ENCODE results near the gene TMEM25. TPM values are rescaled to one million over a fixed set of nuclear protein-coding genes. Genes with fewer than 3 reads are reported as not detected.
A peak's percentile ranks its signal among the peaks of the same experiment; 100 is the strongest.

TMEM25 gene
- total and polyA plus RNA-seq, 10 donors = 5.2 to 23.8 (median 10.3) TPM

DNA sequence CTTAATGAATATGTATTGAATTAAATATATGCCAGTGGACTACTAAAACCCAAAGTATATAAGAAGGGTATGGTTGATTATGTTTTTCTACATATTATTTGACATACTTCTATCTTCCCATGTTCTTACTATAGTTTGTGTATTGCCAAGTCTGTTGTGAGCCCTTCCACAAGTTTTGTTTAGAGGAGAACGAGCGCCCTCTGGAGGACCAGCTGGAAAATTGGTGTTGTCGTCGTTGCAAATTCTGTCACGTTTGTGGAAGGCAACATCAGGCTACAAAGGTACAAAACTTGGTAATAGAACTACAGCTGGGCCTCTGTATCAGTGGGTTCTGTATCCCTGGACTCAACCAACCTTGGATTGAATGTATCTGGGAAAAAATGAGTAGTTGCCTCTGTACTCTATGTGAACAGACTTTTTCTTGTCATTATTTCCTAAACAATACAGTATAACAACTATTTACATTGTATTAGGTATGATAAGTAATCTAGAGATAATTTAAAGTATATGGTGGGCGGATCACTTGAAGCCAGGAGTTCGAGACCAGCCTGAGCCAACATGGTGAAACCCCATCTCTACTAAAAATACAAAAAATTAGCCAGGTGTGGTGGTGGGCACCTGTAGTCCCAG lies 42.4 kb upstream of the TMEM25 start:
- H3K36me3 ChIP-seq = peaks cover 7 to 99% (median 84%) of the 10 kb centered on the region in 6 donors
- intact Hi-C loops (cut with DNase I; ENCODE audit: low total_unique reads) = loop anchor here (5.0 kb wide), 2 partner anchors 101 to 291 kb away; no protein-coding TSS in a partner anchor
- no peaks in the 10 kb centered on the region for H3K27me3 ChIP-seq (replicated peaks in 1 of 7)
- peaks cover 0 to 9% (median 0%) of the 10 kb centered on the region in 6 donors for H3K4me1 ChIP-seq
- TF ChIP-seq, protein P1, sequence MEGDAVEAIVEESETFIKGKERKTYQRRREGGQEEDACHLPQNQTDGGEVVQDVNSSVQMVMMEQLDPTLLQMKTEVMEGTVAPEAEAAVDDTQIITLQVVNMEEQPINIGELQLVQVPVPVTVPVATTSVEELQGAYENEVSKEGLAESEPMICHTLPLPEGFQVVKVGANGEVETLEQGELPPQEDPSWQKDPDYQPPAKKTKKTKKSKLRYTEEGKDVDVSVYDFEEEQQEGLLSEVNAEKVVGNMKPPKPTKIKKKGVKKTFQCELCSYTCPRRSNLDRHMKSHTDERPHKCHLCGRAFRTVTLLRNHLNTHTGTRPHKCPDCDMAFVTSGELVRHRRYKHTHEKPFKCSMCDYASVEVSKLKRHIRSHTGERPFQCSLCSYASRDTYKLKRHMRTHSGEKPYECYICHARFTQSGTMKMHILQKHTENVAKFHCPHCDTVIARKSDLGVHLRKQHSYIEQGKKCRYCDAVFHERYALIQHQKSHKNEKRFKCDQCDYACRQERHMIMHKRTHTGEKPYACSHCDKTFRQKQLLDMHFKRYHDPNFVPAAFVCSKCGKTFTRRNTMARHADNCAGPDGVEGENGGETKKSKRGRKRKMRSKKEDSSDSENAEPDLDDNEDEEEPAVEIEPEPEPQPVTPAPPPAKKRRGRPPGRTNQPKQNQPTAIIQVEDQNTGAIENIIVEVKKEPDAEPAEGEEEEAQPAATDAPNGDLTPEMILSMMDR (IDR thresholded peaks at IDR 0.05 in 8 of 11, conservative IDR thresholded peaks at IDR 0.05 in 3 of 11) = peak; percentile 50 to 83 (median 78)
- TF ChIP-seq POLR2AphosphoS5 (IDR thresholded peaks at IDR 0.05) (no peak), POLR2A (IDR thresholded peaks at IDR 0.05) (no peak)
- H3K27ac ChIP-seq = no peak overlapping the region
- 26 to 30% (median 28%) methylated on average over 7 of the region's 7 CpGs for WGBS, 5 donors
- no peak overlapping the region for H3K4me3 ChIP-seq
- DNase-seq = peak; percentile 85
- no peaks in the 10 kb centered on the region for H3K9me3 ChIP-seq

DNA sequence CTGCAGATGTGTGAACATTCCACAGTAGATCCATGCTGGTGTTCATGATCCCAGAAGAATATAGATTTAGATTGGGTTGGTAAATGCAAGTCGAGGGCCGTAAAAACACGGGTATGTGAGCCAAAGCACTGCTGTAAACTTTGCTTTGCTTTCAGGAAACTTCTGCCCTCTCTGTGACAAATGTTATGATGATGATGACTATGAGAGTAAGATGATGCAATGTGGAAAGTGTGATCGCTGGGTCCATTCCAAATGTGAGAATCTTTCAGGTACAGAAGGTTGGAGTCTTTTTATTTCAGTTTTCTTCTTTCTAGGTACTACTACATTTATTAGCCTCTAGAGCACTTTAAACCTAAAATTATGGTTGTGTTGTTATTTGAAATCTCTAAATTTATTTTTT lies 40.0 kb upstream of the TMEM25 start:
- 92 to 97% (median 95%) methylated on average over 4 of the region's 4 CpGs for WGBS, 5 donors
- peaks cover 7 to 99% (median 84%) of the 10 kb centered on the region in 6 donors for H3K36me3 ChIP-seq
- no peak for DNase-seq
- H3K9me3 ChIP-seq = no peaks in the 10 kb centered on the region
- H3K27me3 ChIP-seq (replicated peaks in 1 of 7) = no peaks in the 10 kb centered on the region
- H3K4me3 ChIP-seq = no peak overlapping the region
- intact Hi-C loops (cut with DNase I; ENCODE audit: low total_unique reads) = no loop called here
- TF ChIP-seq POLR2AphosphoS5 (IDR thresholded peaks at IDR 0.05) = no peak
- TF ChIP-seq POLR2A (IDR thresholded peaks at IDR 0.05) = no peak
- TF ChIP-seq, protein P1 (IDR thresholded peaks at IDR 0.05 in 8 of 11, conservative IDR thresholded peaks at IDR 0.05 in 3 of 11) = no peak
- H3K4me1 ChIP-seq = peaks cover 0 to 9% (median 0%) of the 10 kb centered on the region in 6 donors
- H3K27ac ChIP-seq = no peak overlapping the region

DNA sequence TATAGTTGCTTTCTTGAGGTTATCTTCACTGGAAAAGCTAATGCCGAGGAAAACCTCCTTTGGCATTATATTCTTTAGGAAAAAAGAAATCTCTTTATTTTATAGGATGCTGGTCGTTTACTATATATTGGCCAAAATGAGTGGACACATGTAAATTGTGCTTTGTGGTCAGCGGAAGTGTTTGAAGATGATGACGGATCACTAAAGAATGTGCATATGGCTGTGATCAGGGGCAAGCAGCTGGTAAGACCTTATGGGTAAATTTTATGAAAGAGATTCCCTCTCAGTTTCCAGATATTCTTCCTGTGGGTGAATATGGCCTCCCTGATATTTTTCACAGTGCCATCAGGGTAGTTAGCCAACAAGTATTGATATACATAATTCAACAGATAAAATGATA lies 33.2 kb upstream of the TMEM25 start:
- Histone ChIP-seq H3K27me3 (replicated peaks in 1 of 7) (no peaks in the 10 kb centered on the region), H3K27ac (no peak overlapping the region), H3K36me3 (peaks cover 12 to 100% (median 98%) of the 10 kb centered on the region in 6 donors), H3K4me3 (no peak overlapping the region), H3K9me3 (no peaks in the 10 kb centered on the region), H3K4me1 (no peaks in the 10 kb centered on the region)
- TF ChIP-seq, protein P1 (IDR thresholded peaks at IDR 0.05 in 8 of 11, conservative IDR thresholded peaks at IDR 0.05 in 3 of 11) = no peak
- TF ChIP-seq POLR2AphosphoS5 (IDR thresholded peaks at IDR 0.05) (no peak), POLR2A (IDR thresholded peaks at IDR 0.05) (no peak)
- intact Hi-C loops (cut with DNase I; ENCODE audit: low total_unique reads) = no loop called here
- DNase-seq = no peak
- WGBS, 5 donors = 89 to 94% (median 92%) methylated on average over 4 of the region's 4 CpGs

DNA sequence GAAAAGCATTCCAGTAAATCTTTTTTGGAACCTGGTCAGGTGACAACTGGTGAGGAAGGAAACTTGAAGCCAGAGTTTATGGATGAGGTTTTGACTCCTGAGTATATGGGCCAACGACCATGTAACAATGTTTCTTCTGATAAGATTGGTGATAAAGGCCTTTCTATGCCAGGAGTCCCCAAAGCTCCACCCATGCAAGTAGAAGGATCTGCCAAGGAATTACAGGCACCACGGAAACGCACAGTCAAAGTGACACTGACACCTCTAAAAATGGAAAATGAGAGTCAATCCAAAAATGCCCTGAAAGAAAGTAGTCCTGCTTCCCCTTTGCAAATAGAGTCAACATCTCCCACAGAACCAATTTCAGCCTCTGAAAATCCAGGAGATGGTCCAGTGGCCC lies 27.8 kb upstream of the TMEM25 start:
- no peak for DNase-seq
- no peaks in the 10 kb centered on the region for H3K4me1 ChIP-seq
- H3K27ac ChIP-seq = no peak overlapping the region
- no peaks in the 10 kb centered on the region for H3K27me3 ChIP-seq (replicated peaks in 1 of 7)
- intact Hi-C loops (cut with DNase I; ENCODE audit: low total_unique reads) = no loop called here
- H3K4me3 ChIP-seq = no peak overlapping the region
- TF ChIP-seq POLR2AphosphoS5 (IDR thresholded peaks at IDR 0.05) (no peak), POLR2A (IDR thresholded peaks at IDR 0.05) (no peak)
- TF ChIP-seq, protein P1 (IDR thresholded peaks at IDR 0.05 in 8 of 11, conservative IDR thresholded peaks at IDR 0.05 in 3 of 11) = no peak
- 65 to 84% (median 76%) methylated on average over 3 of the region's 3 CpGs for WGBS, 5 donors
- peaks cover 16 to 100% (median 99%) of the 10 kb centered on the region in 6 donors for H3K36me3 ChIP-seq
- no peaks in the 10 kb centered on the region for H3K9me3 ChIP-seq

All from spleen (tissue), 11 donors.